Measurements from ENCODE around the gene MUC5B. TPM values are rescaled to one million over a fixed set of nuclear protein-coding genes. Genes with fewer than 3 reads are reported as not detected.

Gene MUC5B
- total and polyA plus RNA-seq, 9 donors, result 0.02 to 35.3 (median 1.1) TPM; not detected in 1

DNA sequence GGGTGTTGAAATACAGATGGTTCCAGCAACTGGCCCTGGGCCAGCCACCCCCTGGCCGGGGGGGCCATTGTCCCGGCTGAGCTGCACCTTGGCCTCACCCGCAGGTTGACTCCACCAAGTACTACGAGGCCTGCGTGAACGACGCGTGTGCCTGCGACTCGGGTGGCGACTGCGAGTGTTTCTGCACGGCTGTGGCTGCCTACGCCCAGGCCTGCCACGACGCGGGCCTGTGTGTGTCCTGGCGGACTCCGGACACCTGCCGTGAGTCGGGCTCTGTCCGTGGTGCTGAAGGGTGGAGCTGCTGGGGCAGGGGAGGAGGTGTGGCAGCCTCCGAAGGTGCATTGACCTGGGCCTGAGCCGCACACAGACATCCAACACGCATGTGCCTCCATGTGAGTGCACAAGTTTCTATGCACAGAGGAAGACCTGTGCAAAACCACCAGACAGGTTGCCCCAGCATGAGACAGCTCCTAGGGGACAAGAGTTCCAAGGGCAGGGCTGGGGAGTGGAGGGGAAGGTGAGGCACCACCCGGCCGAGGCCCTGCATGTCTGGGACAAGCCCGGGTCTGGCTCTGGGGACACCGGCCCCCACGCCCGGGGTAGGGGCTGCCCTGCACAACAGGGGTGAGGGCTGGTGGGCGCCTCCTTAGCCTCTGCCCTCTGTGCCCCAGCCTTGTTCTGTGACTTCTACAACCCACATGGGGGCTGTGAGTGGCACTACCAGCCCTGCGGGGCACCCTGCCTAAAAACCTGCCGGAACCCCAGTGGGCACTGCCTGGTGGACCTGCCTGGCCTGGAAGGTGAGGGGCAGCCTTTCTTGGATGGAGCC lies 16.1 kb downstream of the MUC5B start:
- Histone ChIP-seq H3K27ac (no peak overlapping the region), H3K4me1 (ENCODE audit: insufficient read depth) (no peaks in the 10 kb centered on the region), H3K36me3 (no peaks in the 10 kb centered on the region), H3K4me3 (no peak overlapping the region), H3K27me3 (no peaks in the 10 kb centered on the region), H3K9me3 (no peaks in the 10 kb centered on the region)
- no peak for DNase-seq
- no peak for TF ChIP-seq EP300 (IDR thresholded peaks at IDR 0.05)
- TF ChIP-seq CTCF (IDR thresholded peaks at IDR 0.05), result no peak
- no peak for TF ChIP-seq POLR2A (IDR thresholded peaks at IDR 0.05)
- intact Hi-C loops (cut with DNase I), result no loop called here
- 48 to 57% (median 54%) methylated on average over 34 of the region's 34 CpGs for WGBS, 3 donors

DNA sequence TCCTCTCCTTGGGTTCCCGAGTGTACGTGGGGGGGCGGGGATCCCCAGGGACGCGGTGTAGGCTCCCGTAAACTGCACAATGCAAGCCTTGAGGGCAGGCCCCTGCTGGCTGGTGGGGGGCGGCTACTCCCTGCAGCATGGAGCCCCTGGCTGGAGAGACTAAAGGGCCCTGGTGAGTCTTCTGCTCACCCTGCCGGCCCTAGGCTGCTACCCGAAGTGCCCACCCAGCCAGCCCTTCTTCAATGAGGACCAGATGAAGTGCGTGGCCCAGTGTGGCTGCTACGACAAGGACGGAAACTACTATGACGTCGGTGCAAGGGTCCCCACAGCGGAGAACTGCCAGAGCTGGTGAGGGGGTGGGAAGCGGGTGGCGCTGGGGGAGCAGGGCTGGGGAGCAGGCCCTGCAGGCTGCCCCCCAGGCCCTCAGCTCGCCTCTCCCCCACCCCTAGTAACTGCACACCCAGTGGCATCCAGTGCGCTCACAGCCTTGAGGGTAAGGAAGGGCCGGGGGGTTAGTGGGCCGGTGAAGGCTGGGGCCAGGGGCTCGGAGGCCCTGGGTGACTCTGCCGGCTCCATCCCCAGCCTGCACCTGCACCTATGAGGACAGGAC lies 16.8 kb downstream of the MUC5B start:
- intact Hi-C loops (cut with DNase I), result no loop called here
- no peaks in the 10 kb centered on the region for H3K4me1 ChIP-seq (ENCODE audit: insufficient read depth)
- DNase-seq, result no peak
- no peak overlapping the region for H3K27ac ChIP-seq
- no peak for TF ChIP-seq CTCF (IDR thresholded peaks at IDR 0.05)
- no peak for TF ChIP-seq POLR2A (IDR thresholded peaks at IDR 0.05)
- no peak for TF ChIP-seq EP300 (IDR thresholded peaks at IDR 0.05)
- H3K9me3 ChIP-seq, result no peaks in the 10 kb centered on the region
- no peaks in the 10 kb centered on the region for H3K36me3 ChIP-seq
- WGBS, 3 donors, result 81 to 86% (median 83%) methylated on average over 23 of the region's 23 CpGs
- H3K27me3 ChIP-seq, result no peaks in the 10 kb centered on the region
- H3K4me3 ChIP-seq, result no peak overlapping the region

GRCh38 chr11:1240771-1241170 lies 17.9 kb downstream of the MUC5B start:
- no peaks in the 10 kb centered on the region for H3K36me3 ChIP-seq
- no peak for DNase-seq
- TF ChIP-seq POLR2A (IDR thresholded peaks at IDR 0.05) (no peak), CTCF (IDR thresholded peaks at IDR 0.05) (no peak), EP300 (IDR thresholded peaks at IDR 0.05) (no peak)
- no peaks in the 10 kb centered on the region for H3K27me3 ChIP-seq
- H3K4me1 ChIP-seq (ENCODE audit: insufficient read depth), result no peaks in the 10 kb centered on the region
- H3K9me3 ChIP-seq, result no peaks in the 10 kb centered on the region
- intact Hi-C loops (cut with DNase I), result no loop called here
- no peak overlapping the region for H3K27ac ChIP-seq
- 91 to 93% (median 91%) methylated on average over 23 to 25 of the region's 25 CpGs for WGBS, 3 donors
- no peak overlapping the region for H3K4me3 ChIP-seq

DNA sequence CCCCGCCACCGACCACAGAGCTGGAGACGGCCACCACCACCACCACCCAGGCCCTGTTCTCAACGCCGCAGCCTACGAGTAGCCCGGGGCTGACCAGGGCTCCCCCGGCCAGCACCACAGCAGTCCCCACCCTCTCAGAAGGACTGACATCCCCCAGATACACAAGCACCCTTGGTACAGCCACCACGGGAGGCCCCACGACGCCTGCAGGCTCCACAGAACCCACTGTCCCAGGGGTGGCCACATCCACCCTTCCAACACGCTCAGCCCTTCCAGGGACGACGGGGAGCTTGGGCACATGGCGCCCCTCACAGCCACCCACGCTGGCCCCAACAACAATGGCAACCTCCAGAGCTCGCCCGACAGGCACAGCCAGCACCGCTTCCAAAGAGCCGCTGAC lies 18.8 kb downstream of the MUC5B start:
- DNase-seq, result no peak
- intact Hi-C loops (cut with DNase I), result no loop called here
- WGBS, 3 donors, result 92 to 95% (median 94%) methylated on average over 20 of the region's 20 CpGs

More for the DNA sequence above, 18.8 kb downstream of the MUC5B start:
- no peak for TF ChIP-seq EP300 (IDR thresholded peaks at IDR 0.05)
- no peak for TF ChIP-seq CTCF (IDR thresholded peaks at IDR 0.05)
- no peak for TF ChIP-seq POLR2A (IDR thresholded peaks at IDR 0.05)
- Histone ChIP-seq H3K4me3 (no peak overlapping the region), H3K9me3 (no peaks in the 10 kb centered on the region), H3K4me1 (ENCODE audit: insufficient read depth) (no peaks in the 10 kb centered on the region), H3K27ac (no peak overlapping the region), H3K36me3 (no peaks in the 10 kb centered on the region), H3K27me3 (no peaks in the 10 kb centered on the region)

All from ovary (tissue), 9 donors.